Gastrocnemius medialis (tissue), 4 donors: Measurements from ENCODE around the gene COL20A1. TPM values are rescaled to one million over a fixed set of nuclear protein-coding genes. Genes with fewer than 3 reads are reported as not detected.
"Not testable (repeated sequence)": the region's sequence is repeated elsewhere in the genome, so short reads cannot be mapped to it uniquely, and the experiment has no call there.

Experiments used
- ATAC-seq, 2 donors: fragments of 150-250 bp; one replicate each; pipeline ENCODE4 v1.9.1; 2016
- DNase-seq, 2 donors: peaks; one replicate each; pipeline ENCODE4 v3.0.0-alpha.2; 2019
- H3K27ac ChIP-seq, 4 donors: fragments of 200-600 bp; sonication (generic); 1 replicate in 1 of 4; 2 replicates in 3 of 4; pipeline ENCODE4 v1.5.1; 2016 to 2018; ENCODE audit warnings: mild to moderate bottlenecking in 2 of 4, moderate library complexity in 1 of 4
- H3K27me3 ChIP-seq, 3 donors: fragments of 200-600 bp; sonication (generic) in 2 of 3; 1 replicate in 1 of 3; 2 replicates in 2 of 3; pipeline versions ENCODE4 v1.5.1 to v1.6.0; 2016 to 2019; ENCODE audit warnings: mild to moderate bottlenecking in 1 of 3, moderate library complexity in 1 of 3
- H3K36me3 ChIP-seq, 2 donors: fragments of 200-600 bp; sonication (generic) in 1 of 2; one replicate each; pipeline ENCODE4 v1.5.1; 2017 to 2018
- H3K4me1 ChIP-seq, 2 donors: fragments of 200-600 bp; sonication (generic) in 1 of 2; one replicate each; pipeline ENCODE4 v1.5.1; 2016 to 2017; ENCODE audit warnings: mild to moderate bottlenecking in 2 of 2
- H3K4me3 ChIP-seq, 4 donors: fragments of 200-600 bp; sonication (generic) in 3 of 4; 1 replicate in 1 of 4; 2 replicates in 3 of 4; pipeline ENCODE4 v1.5.1; 2016 to 2019; ENCODE audit warnings: mild to moderate bottlenecking in 2 of 4
- H3K9me3 ChIP-seq, 3 donors: fragments of 200-600 bp; sonication (generic) in 2 of 3; 1 replicate in 1 of 3; 2 replicates in 2 of 3; pipeline ENCODE4 v1.5.1; 2016 to 2019
- CTCF ChIP-seq, 5 experiments: fragments of 450-650 bp in 3 of 5; fragments of 200-600 bp in 2 of 5; sonication (generic) in 2 of 5; IDR thresholded peaks in 4 of 5; conservative IDR thresholded peaks in 1 of 5; 1 replicate in 4 of 5; 2 replicates in 1 of 5; pipeline ENCODE4 v1.5.1; 2016 to 2019; ENCODE audit warnings: antibody characterized with exemption in 5 of 5, mild to moderate bottlenecking in 3 of 5, moderate library complexity in 3 of 5
- POLR2A ChIP-seq, 2 donors: fragments of 450-650 bp; IDR thresholded peaks; one replicate each; pipeline ENCODE4 v1.6.1; 2017; ENCODE audit warnings: antibody characterized with exemption in 2 of 2, mild to moderate bottlenecking in 2 of 2, moderate library complexity in 2 of 2
- in situ Hi-C, 4 donors: fragments of 200-750 bp; cut with MboI; loops; one replicate each; pipeline versions ENCODE4 v1.15.0 to v1.8.0; 2017; ENCODE audit warnings: low sequenced_read_pairs in 4 of 4
- intact Hi-C: fragments of 100-400 bp; cut with DNase I; formaldehyde crosslinking; loops from one replicate; pipeline ENCODE4 v1.15.1; 2023; ENCODE audit warnings: low total_unique reads
- total RNA-seq, 4 donors: library from RNA; depleted of rRNA; stranded (reverse); fragments of >200 nt; gene quantifications; one replicate each; pipeline versions ENCODE4 v1.1.0 to v1.2.3, GENCODE V29; 2016

COL20A1 gene
- total RNA-seq, 4 donors from 2014 or later: 0.23 TPM; not detected in 3

GRCh38 chr20:63333241-63333836 is 40.4 kb downstream of the COL20A1 start:
- DNase-seq (no peak), ATAC-seq (no peak)
- Histone ChIP-seq H3K4me1 (no peaks in the 10 kb centered on the region), H3K36me3 (no peaks in the 10 kb centered on the region), H3K27me3 (peaks cover 30 to 46% (median 36%) of the 10 kb centered on the region in 3 donors), H3K4me3 (no peak overlapping the region), H3K9me3 (no peaks in the 10 kb centered on the region), H3K27ac (no peak overlapping the region)
- in situ Hi-C loops (no loop called here), intact Hi-C loops (no loop called here)
- TF ChIP-seq POLR2A (IDR thresholded peaks at IDR 0.05) (no peak), CTCF (IDR thresholded peaks at IDR 0.05 in 4 of 5, conservative IDR thresholded peaks at IDR 0.05 in 1 of 5) (no peak)

- no peaks in the 10 kb centered on the region for H3K4me1 ChIP-seq
- in situ Hi-C loops: no loop called here
- no peaks in the 10 kb centered on the region for H3K36me3 ChIP-seq
- ATAC-seq (no peak), DNase-seq (no peak)
- peaks cover 28 to 46% (median 39%) of the 10 kb centered on the region in 3 donors for H3K27me3 ChIP-seq
- H3K27ac ChIP-seq: no peak overlapping the region
- H3K4me3 ChIP-seq: no peak overlapping the region
- intact Hi-C loops: no loop called here
- H3K9me3 ChIP-seq: no peaks in the 10 kb centered on the region
- no peak for TF ChIP-seq CTCF (IDR thresholded peaks at IDR 0.05 in 4 of 5, conservative IDR thresholded peaks at IDR 0.05 in 1 of 5)
- no peak for TF ChIP-seq POLR2A (IDR thresholded peaks at IDR 0.05)
Observed at GRCh38 chr20:63334356-63334755, 41.4 kb downstream of the COL20A1 start.

- intact Hi-C loops, in situ Hi-C loops, H3K27ac ChIP-seq, H3K36me3 ChIP-seq, DNase-seq, H3K9me3 ChIP-seq, H3K4me3 ChIP-seq, H3K4me1 ChIP-seq, ATAC-seq: not testable (repeated sequence)
- H3K27me3 ChIP-seq: peaks cover 26 to 40% (median 37%) of the 10 kb centered on the region in 3 donors
Observed at GRCh38 chr20:63335060-63335459, 42.1 kb downstream of the COL20A1 start.

GRCh38 chr20:63335711-63336110 is 42.7 kb downstream of the COL20A1 start:
- Histone ChIP-seq H3K36me3 (no peaks in the 10 kb centered on the region), H3K27me3 (peaks cover 30 to 34% (median 33%) of the 10 kb centered on the region in 3 donors), H3K27ac (no peak overlapping the region), H3K4me1 (no peaks in the 10 kb centered on the region), H3K4me3 (no peak overlapping the region), H3K9me3 (no peaks in the 10 kb centered on the region)
- no peak for ATAC-seq
- in situ Hi-C loops: no loop called here
- intact Hi-C loops: no loop called here
- no peak for DNase-seq
- TF ChIP-seq POLR2A (IDR thresholded peaks at IDR 0.05): no peak
- no peak for TF ChIP-seq CTCF (IDR thresholded peaks at IDR 0.05 in 4 of 5, conservative IDR thresholded peaks at IDR 0.05 in 1 of 5)

GRCh38 chr20:63336232-63336752 is 43.3 kb downstream of the COL20A1 start:
- Histone ChIP-seq H3K27me3 (peaks cover 29 to 35% (median 31%) of the 10 kb centered on the region in 3 donors), H3K9me3 (no peaks in the 10 kb centered on the region), H3K4me3 (no peak overlapping the region), H3K36me3 (no peaks in the 10 kb centered on the region), H3K27ac (no peak overlapping the region), H3K4me1 (no peaks in the 10 kb centered on the region)
- DNase-seq (no peak), ATAC-seq (no peak)
- intact Hi-C loops: no loop called here
- in situ Hi-C loops: no loop called here
- no peak for TF ChIP-seq CTCF (IDR thresholded peaks at IDR 0.05 in 4 of 5, conservative IDR thresholded peaks at IDR 0.05 in 1 of 5)
- TF ChIP-seq POLR2A (IDR thresholded peaks at IDR 0.05): no peak
